ENCODE measurements around the gene TLL2. TPM values are rescaled to one million over a fixed set of nuclear protein-coding genes. Genes with fewer than 3 reads are reported as not detected.

Gene TLL2
- total RNA-seq, 6 donors from 2014 or later = 0.06 to 0.20 TPM; not detected in 4

DNA sequence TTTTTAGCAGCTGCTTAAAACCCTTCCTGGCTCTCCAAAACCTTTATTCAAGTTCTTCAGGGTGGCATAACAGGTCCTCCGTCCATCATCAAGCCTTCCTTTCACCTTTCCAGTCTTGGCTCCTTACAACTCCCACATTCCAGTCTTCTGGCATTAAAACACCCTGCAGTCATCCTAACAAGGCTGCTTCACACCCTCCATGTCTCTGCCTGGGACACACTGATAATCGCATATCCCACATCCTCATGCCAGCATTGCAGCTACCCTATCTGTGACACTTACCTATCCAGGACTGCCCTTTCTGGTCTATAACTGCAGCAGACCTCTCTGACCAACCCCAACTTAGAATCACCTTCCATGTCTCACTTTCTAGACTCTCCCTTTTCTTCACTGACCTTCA lies 2.6 kb upstream of the TLL2 start:
- Histone ChIP-seq H3K27ac (no peak overlapping the region), H3K27me3 (peaks cover 0 to 21% (median 10%) of the 10 kb centered on the region in 4 donors), H3K9me3 (no peaks in the 10 kb centered on the region), H3K4me1 (peaks cover 23 to 26% (median 24%) of the 10 kb centered on the region in 4 donors), H3K4me3 (no peak overlapping the region), H3K36me3 (peaks cover 0 to 19% (median 7%) of the 10 kb centered on the region in 4 donors)
- ATAC-seq (ENCODE audit: low FRiP score in 2 of 2) (no peak), DNase-seq (no peak)
- 82 to 88% methylated on average over 2 of the region's 2 CpGs for WGBS, 2 donors
- TF ChIP-seq EP300 (IDR thresholded peaks at IDR 0.05) (no peak), POLR2AphosphoS5 (IDR thresholded peaks at IDR 0.05) (no peak), POLR2A (IDR thresholded peaks at IDR 0.05) (no peak)
- TF ChIP-seq, protein P1, sequence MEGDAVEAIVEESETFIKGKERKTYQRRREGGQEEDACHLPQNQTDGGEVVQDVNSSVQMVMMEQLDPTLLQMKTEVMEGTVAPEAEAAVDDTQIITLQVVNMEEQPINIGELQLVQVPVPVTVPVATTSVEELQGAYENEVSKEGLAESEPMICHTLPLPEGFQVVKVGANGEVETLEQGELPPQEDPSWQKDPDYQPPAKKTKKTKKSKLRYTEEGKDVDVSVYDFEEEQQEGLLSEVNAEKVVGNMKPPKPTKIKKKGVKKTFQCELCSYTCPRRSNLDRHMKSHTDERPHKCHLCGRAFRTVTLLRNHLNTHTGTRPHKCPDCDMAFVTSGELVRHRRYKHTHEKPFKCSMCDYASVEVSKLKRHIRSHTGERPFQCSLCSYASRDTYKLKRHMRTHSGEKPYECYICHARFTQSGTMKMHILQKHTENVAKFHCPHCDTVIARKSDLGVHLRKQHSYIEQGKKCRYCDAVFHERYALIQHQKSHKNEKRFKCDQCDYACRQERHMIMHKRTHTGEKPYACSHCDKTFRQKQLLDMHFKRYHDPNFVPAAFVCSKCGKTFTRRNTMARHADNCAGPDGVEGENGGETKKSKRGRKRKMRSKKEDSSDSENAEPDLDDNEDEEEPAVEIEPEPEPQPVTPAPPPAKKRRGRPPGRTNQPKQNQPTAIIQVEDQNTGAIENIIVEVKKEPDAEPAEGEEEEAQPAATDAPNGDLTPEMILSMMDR (IDR thresholded peaks at IDR 0.05) = no peak

DNA sequence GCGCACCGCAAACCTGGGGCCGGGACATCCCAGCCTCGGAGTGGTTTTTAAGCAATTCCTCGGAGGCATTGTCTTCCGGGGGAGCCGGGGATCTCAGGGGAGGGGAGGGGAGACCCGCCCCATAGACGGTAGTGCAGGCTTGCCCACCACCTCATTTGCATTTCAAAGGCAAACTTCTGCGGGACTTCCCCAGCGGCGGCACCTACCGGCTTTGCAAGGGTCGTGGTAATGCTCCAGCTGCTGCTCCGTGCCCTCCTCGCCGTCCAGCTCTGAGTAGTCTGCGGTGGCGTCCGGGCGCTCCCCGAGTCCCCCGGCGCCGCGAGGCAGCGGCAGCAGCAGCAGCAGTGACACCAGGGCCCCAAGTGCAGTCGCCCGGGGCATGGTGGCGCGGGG lies 425 bp downstream of the TLL2 start:
- peaks cover 0 to 21% (median 10%) of the 10 kb centered on the region in 4 donors for H3K27me3 ChIP-seq
- H3K27ac ChIP-seq = no peak overlapping the region
- DNase-seq (no peak), ATAC-seq (ENCODE audit: low FRiP score in 2 of 2) (peak in 1 of 2 donors; percentile 2)
- H3K36me3 ChIP-seq = peaks cover 0 to 3% (median 0%) of the 10 kb centered on the region in 4 donors
- no peaks in the 10 kb centered on the region for H3K9me3 ChIP-seq
- 0 to 4% methylated on average over 8 to 24 of the region's 31 CpGs for WGBS, 2 donors
- peaks cover 23 to 26% (median 24%) of the 10 kb centered on the region in 4 donors for H3K4me1 ChIP-seq
- H3K4me3 ChIP-seq = peak overlapping the region; percentile 23 to 51 (median 46)
- TF ChIP-seq EP300 (IDR thresholded peaks at IDR 0.05) = no peak
- TF ChIP-seq POLR2AphosphoS5 (IDR thresholded peaks at IDR 0.05) = no peak
- TF ChIP-seq, protein P1 (IDR thresholded peaks at IDR 0.05) = no peak
- no peak for TF ChIP-seq POLR2A (IDR thresholded peaks at IDR 0.05)

DNA sequence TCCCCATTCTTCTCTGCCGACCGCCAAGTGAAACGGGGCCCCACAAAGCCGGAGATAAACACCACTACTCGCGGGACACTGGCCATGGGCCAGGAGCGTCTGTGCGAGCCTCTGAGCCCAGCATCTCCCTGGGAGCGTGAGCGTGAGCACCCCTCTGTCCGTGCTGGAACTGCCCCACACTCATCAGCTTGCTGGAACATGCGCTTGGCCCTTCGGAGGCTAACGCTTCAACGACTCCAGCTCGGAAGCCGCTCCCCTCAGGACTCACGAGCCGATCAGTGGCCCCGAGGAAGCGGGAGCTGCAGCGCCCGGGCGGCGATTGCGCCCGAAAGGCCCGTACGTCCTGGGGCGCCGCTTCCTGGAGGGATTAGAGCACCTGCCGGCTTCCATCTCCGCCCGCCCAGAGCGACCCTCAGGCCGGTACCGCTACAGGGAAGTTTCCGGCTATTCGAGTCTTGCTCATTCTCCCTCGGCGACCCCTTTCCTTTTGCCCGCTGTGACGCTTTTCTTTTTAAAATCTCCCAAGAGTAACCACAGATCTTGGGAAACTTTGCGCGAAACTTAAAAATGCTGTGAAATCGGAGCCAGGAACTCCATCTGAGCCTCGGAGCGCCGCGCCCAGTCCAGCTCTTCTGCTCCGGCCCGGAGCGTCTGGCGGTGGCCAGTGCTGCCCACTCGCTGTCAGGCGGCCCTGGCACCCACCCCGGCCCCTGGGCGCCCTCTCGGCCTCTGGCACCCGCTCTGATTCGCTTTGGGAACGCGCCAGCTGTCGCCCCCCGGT lies 1.0 kb downstream of the TLL2 start:
- TF ChIP-seq POLR2AphosphoS5 (IDR thresholded peaks at IDR 0.05) = no peak
- no peak for TF ChIP-seq EP300 (IDR thresholded peaks at IDR 0.05)
- TF ChIP-seq POLR2A (IDR thresholded peaks at IDR 0.05) = no peak
- TF ChIP-seq, protein P1 (IDR thresholded peaks at IDR 0.05) = no peak
- ATAC-seq (ENCODE audit: low FRiP score in 2 of 2) (peak in 1 of 2 donors; percentile 69), DNase-seq (peak in 1 of 2 donors; percentile 85)
- Histone ChIP-seq H3K4me1 (peaks cover 23 to 26% (median 24%) of the 10 kb centered on the region in 4 donors), H3K27me3 (peaks cover 0 to 21% (median 10%) of the 10 kb centered on the region in 4 donors), H3K36me3 (no peaks in the 10 kb centered on the region), H3K4me3 (peak overlapping the region; percentile 23 to 51 (median 46)), H3K9me3 (no peaks in the 10 kb centered on the region), H3K27ac (no peak overlapping the region)
- 0 to 3% methylated on average over 19 to 56 of the region's 65 CpGs for WGBS, 2 donors

DNA sequence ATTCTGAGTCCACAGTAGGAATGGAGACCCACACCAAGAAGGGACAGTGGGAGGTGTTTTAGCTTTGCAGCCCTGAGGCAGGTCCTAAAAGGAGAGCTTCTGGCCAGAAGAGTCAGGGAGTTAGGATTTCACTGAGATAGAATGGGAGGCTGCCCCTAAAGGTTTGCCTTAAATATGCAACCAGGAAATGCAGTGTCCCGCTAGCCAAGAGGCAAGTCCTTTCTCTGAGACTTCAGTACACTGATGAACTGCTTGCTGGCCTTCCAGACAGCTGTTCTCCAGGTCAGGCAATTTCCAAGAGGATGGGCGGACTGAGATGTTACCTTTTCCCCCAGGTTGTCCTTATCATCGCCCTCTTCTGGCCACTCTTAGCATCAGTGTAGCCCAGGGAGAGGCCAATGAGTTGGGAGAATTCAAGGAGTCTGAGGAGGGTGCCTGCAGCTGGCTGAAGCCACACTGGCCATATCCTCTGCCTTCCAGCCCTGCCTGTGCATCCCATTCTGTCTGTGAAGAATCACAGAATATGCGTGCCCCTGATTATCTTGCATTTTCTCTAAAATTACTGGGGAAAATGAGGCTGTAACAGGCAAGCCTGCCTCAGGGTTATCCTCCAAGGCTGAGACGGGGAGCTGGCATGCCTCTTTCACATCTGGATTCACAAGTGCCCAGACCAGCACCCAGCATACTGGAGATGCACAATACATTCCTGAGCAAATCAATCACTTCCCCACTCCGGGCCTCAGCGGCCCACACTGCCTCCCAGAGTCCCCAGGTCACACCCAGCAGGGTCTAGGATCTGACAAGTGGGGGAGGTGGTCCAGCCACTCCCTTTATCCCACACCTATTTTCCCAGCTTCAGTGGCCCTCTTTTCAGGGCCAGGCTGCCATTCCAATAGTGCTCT lies 2.4 kb downstream of the TLL2 start:
- 46 to 57% methylated on average over 4 to 7 of the region's 7 CpGs for WGBS, 2 donors
- peaks cover 0 to 21% (median 10%) of the 10 kb centered on the region in 4 donors for H3K27me3 ChIP-seq
- DNase-seq (peak in 1 of 2 donors; percentile 11), ATAC-seq (ENCODE audit: low FRiP score in 2 of 2) (no peak)
- H3K4me3 ChIP-seq = no peak overlapping the region
- TF ChIP-seq EP300 (IDR thresholded peaks at IDR 0.05) (no peak), POLR2A (IDR thresholded peaks at IDR 0.05) (no peak), POLR2AphosphoS5 (IDR thresholded peaks at IDR 0.05) (no peak)
- TF ChIP-seq, protein P1 (IDR thresholded peaks at IDR 0.05) = peak in 4 of 6 experiments; percentile 24 to 40 (median 29)
- H3K27ac ChIP-seq = no peak overlapping the region
- no peaks in the 10 kb centered on the region for H3K9me3 ChIP-seq
- H3K36me3 ChIP-seq = no peaks in the 10 kb centered on the region
- H3K4me1 ChIP-seq = peaks cover 23 to 26% (median 24%) of the 10 kb centered on the region in 4 donors

Measured in upper lobe of left lung (tissue), 6 donors.